HG03354 (cell line): ENCODE data around the gene MTHFD1.

Experiments
- ATAC-seq: cut with Tn5 transposase; IDR thresholded peaks from one replicate; pipeline ENCODE4 v1.9.1; 2021; ENCODE audit warnings: mild to moderate bottlenecking; ENCODE audit not compliant: unreplicated experiment, poor library complexity, severe bottlenecking

Gene MTHFD1

DNA sequence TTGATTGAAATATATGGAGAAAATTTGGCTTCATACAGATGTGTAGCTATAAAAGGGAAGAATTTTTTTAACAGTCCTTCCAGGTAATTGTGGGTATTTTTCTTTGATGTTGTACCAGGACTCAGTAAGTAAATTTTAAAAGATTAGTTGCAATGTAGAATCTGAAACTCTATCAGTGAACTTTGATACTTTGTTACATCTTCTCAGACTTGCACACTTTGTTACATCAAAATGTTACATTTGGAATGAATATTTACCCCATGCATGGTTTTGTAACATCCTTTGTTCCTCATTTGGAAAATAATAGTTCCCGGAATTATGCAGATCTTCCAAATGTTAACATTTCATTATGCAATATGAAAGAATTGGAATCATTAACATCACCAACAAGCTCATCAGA lies 13.8 kb downstream of the MTHFD1 start:
- ATAC-seq = no peak

DNA sequence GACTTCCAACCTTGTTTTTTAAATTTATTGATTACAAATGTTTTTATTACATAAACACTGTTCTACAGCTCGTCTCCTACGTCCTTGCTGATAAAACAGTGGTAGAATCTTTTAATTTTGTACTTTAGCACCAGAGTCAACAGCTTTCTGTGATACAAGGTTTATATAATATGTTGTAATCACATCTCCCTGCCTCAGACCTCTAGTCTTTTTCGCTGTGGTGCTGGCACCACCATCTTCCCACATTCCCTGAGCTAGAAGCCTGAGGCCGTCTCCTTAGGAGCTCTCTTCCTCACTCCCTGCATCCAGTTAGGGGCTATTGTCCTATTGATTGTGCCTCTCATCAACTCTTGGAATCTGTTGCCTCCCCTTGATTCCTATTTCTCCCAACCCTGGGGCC lies 17.1 kb downstream of the MTHFD1 start:
- no peak for ATAC-seq

DNA sequence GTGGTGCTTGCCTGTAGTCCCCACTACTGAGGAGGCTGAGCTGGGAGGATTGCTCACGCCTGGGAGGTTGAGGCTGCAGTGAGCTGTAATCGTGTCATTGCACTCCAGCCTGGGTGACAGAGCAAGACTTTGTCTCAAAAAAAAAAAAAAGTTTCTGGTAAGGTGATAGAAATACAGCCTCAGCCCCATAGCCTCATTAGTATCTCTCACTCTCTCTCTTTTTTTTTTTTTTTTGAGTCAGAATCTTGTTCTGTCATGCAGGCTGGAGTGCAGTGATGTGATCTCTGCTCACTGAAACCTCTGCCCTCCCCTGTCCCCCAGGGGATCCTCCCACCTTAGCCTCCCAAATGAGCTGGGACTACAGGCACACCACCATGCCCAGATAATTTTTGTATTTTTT lies 19.2 kb downstream of the MTHFD1 start:
- peak; percentile 53 for ATAC-seq

DNA sequence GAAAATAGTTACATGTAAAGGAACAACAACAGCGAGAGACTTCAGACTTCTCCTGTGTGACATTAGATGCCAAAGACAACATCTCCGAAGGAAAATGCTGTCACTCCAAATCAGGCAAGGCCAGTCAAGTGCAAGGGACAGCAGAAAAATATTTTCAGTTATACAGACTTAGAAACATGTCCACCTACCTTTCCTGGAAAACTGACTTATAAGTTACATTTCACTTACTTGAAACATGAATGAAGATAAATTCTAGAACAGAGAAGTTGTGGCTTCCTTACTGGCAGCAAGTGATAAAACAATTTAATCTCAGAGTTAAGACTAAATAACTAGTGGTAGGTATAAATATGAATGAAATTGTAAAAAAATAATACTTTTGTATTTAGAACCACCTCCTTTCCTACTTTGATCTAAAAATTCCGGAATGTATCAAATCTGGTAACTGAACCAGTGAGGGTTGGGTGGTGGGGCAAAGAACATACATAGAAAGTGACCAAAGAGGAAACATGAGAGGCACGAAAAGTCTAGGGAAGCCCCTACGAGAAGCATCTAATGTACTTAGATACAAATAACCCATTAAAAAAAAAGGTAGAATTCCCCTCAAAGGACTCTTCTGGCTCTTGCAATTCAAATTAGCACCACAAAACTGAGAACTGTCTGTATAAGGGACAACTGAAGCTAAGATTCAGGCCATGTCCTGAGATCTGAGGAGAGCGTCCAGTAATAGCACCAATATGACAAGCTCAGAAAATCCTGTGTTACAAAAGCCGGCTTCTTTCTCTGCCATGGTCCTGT lies 21.2 kb downstream of the MTHFD1 start:
- ATAC-seq = peak; percentile 43

DNA sequence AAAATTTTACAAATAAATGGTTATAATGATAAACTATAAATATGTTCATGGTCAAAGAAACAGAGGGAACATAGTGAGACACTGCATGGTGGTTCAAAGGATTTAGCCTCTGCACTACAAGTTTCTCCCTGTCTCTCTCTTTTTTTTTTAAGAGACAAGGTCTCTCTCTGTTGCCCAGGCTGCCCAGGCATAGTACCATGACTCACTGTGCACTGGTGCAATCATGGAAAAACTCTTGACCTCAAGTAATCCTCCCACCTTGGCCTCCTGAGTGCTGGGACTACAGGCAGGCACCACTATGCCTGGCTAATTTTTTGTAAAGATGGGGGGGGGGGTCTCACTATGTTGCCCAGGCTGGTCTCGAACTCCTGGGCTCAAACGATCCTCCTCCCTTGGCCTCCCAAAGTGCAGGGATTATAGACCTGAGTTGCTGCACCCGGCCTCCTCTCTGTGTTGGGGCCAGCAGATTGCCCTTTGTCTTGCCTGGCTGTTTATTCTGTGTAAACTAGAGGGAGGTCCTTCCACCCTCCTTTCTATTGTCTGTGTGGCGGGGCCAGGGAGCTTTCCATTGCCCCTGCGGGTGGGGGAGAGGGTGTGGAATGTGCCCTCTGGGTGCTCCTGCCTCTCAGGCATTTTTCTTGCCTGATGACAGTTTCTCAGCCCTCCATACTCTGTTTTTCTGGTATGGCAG lies 22.1 kb downstream of the MTHFD1 start:
- ATAC-seq = no peak

DNA sequence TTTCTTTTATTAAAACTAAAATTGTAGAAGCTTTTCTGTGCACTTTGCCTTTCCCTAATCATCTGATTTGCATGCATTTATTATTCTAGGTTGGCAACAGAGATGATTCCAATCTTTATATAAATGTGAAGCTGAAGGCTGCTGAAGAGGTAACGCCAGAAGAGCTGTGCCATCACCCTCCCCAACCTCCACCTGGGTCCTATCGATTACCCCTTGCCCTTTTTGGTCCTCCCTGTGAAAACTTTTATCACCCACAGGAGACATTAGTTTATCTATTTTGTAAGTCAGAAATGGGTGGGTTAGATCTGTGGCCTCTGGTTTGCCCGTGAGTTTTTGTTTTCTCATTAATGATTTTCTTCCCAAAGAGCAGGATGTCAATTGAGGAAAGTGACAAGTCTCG lies 22.8 kb downstream of the MTHFD1 start:
- no peak for ATAC-seq

DNA sequence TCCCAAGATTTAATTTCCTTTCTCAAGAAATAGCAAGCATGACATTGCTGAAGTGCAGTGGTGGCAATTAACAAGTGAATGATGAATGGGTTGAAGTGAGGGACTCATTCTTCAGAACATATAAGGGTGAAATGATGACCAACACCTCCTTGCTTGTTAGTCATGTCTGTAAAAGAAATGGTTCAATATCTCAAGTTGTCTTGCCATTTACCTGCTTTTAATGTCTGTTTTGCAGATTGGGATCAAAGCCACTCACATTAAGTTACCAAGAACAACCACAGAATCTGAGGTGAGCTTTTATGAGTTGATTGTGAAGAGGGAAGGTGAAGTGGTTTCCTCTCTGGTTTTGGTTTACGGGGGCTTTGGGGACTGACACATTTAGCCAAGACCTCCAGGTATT lies 24.1 kb downstream of the MTHFD1 start:
- ATAC-seq = no peak

DNA sequence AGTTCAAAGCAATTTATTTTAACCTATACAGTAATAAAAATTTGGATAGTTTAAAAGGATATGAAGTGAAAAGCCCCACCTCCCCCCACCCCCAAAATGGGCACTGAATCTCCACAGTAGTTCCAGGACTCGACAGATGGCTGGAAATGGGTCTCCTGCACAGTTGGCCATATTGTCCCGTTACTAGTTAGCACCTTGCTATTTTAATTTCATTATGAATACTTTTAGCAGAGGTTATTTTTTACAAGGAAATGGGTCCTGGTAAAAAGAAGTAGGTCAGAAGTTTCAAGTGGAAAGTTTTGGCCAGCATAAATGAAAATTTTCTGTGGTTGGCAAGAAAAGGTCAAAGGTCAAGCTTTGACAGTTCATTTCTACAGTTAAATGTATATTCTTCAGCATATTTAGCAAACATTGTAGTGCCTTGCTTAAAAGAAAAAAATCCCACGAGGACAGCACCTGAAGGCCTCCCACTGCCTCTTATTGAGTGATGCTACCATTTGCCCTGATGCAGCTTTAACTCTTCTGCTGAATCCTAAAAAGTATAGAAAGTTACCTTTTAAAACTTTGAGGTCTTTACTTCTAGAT lies 28.3 kb downstream of the MTHFD1 start:
- no peak for ATAC-seq

DNA sequence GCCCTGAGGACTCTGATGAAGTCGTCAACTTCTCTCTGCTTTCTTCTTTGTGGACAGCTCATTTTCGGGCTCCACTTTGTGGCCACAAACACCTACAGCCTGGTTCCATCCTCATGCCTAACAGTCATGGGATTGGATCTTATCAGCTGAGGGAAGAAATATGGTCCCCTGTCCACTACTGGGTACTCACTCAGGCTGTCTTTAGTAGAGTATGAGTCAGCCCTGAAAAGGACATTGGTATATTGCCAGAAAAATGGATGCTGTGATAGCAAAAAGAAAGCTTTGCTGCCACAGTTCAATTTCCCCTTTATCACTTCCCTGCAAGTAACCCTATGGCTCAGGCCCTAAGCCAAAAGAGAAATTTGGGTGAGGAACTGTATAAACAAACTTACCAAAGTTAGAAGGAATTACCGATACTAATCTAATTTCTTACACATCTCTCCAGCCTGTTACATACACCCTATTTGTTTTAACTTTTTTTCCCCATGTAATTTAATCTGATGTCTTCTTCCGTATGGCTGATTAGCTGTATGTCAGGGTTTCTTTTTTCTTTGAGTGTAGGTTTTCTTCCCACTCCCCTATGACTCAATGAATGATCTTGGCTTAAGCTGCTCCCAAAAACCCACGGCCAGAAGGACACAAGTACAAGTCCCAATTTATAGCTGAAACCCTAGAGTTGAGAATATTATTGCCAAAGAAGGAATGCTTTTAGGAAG lies 29.1 kb downstream of the MTHFD1 start:
- ATAC-seq = no peak

DNA sequence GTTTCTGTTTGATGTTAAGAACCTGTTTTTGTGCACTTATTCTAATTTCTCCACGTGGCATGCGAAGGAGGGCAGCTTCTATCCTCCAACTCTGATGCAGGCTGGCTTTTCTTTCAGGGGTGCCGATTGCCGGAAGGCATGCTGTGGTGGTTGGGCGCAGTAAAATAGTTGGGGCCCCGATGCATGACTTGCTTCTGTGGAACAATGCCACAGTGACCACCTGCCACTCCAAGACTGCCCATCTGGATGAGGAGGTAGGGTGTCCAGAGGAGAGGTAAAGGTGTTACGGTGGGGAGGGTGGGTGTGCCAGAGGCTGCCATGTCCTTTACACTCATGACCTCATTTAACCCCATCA lies 29.6 kb downstream of the MTHFD1 start:
- no peak for ATAC-seq

DNA sequence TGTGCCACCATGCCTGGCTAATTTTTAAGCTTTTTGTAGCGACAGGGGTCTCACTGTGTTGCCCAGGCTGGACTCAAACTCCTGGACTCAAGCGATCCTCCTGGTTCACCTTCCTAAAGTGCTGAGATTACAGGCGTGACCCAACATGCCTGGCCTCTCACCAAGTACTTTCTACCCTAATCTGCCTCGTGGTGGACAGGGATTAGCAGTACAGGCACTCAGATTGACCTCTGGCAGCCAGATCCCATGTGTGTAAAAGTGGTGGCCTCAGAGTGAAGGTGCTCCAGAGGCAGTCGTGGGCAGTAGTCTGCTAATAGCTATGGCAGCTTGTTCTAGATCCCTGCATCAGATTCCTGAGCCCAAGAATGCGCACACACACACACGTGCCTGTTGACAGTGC lies 30.9 kb downstream of the MTHFD1 start:
- no peak for ATAC-seq

DNA sequence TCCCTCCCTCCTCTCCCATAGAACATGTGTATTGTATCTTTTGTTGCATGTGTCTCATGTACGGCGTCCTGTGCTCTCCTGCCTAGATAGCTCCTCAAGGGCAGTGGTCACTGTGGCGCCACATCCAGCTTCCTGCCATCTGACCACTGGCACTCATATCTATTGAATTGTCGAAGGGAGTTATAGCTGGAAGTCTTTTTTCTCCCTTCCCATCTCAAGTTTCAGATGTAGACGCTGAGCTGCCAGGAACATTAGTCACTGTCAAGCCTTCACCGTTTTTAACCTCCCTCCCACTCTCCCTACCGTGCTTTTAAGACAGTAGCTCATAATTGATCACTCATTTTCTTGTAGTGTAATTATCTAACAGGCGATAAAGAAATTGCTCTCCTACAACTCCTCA lies 33.0 kb downstream of the MTHFD1 start:
- ATAC-seq = no peak

DNA sequence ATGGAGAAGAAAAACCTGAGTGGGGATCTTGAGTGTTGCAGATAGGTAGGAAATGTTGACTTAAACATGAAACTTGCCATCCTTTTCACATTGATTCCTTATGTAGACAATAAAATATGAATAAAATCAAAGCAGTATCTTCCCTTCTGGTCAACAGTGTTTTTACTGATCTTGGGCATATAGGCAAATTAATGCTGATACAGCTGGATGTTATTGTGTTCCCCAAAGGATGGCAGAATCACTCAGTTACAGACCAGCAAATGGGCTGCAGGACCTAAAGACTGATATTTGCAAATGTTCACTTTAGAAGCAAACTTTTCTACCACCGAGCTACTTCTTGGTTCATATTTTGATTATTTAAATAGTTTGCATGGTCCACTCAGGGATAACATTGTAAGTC lies 33.9 kb downstream of the MTHFD1 start:
- ATAC-seq = no peak

DNA sequence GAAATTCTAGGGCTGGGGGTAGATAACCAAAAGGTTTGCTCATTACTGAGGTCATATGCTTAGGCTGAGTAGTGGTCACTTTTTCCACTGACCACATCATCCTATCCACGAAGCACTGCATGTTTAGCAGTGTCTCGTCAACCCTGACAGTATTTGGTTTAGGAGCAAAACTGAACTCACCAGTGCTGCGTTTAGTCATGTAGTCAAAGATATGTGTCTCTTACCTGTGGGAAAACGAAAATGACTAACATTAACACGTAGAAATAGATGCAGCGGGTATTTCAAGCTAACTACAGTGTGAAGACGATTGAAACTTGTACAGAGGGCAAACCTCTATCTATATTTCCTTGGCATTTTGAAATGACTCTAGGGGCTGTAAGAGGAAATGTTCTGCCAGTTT lies 34.6 kb downstream of the MTHFD1 start:
- no peak for ATAC-seq

DNA sequence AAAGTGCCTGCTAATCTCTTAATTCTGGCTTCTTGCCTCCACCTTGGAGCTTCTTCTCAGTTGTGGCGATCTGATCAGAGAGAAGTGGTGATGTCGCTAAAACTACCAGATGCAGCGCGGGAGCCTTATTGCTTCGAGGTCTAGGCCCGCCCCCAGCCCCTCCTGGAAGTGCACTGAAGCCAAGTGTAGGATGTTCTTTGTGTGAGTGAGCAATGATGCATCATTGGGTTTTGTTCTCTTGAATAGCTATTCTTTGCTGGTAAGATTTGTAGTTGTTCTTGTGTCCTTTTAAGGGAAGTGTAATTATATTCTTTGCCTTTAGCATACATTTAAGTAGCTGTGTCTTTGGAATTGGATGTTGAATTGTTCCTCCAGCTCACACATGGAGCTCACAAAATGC lies 35.8 kb downstream of the MTHFD1 start:
- ATAC-seq = no peak

DNA sequence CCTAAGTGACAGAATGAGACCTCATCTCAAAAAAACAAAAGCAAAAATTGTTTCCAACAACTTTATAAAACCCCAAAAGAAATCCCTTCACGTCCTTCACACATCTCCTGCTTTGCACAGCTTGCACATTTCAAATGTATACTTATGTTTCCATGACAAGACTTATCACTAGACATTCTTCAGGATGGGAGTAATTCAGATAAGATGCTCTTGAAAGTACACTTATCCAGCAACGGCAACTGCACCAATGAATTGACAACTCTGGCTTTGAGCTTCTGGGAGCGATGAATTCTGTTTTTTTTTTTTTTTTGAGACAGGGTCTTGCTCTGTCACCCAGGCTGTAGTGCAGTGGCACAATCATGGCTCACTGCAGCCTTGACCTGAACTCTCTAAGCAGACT lies 46.4 kb downstream of the MTHFD1 start:
- no peak for ATAC-seq

DNA sequence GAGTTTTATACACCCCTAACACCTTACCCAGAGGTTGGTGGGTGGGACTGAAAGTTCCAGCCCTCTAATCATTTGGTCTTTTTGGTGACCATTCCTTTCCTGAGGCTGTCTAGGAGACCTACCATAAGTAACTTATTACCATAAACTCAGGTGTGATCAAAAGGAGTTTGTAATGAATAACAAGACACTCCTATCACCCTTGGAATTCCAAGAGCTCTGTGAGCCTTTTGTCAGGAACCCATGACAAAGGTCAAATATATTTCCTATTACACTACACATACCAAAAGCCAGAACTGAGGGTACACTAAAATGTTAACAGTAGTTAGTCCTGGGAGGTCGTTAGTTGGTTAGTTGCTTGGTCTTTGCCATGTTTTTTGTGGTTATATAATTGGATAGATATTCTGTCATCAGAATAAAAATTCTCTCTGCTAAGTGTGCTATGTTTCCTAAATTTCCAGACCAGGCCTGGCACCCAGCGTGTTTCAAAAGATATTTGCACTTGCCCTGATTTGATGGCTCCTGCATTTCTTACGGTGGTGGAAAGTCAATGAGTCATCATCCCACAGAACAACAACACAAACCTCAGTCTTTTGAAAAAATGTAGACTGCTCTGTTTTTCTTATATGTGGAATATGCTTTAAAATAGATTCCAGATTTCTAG lies 50.2 kb downstream of the MTHFD1 start:
- ATAC-seq = no peak

DNA sequence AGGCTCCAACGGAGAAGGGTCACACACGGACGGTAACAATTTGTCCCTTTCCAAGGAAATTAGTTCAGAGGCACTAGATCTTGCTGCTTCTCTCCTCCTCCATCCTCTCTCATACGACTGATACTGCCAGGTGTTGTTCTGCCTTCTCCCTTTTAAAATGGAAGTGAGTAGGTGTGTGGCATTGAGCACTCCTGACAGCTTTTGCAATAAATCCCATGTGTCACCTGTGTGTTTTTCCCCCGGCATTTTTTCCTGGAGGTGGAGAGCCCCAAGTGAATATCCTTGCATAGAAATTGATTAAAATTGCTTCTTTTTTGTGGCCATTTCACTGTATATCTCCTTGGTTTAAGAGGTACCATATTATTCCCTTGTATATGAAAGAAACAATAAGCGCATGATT lies 51.0 kb downstream of the MTHFD1 start:
- no peak for ATAC-seq

DNA sequence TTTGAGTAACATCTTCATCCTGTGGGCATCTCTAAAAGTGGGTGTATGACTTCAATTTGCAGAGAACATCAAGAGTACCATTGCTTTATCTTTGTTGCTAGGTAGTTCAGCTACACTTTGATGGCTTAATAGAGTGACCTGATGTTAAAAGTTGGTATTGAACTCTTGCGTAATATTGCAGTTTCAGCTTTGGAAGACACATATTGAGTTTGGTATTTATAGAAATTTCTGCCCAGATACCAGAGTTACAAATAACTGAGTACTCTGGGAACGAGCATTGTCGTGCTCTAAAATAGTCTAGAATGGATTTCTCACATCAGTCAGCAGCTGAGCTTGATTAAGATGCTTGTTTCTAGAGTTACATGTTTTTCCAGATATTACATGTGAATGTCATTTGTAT lies 52.3 kb downstream of the MTHFD1 start:
- no peak for ATAC-seq

DNA sequence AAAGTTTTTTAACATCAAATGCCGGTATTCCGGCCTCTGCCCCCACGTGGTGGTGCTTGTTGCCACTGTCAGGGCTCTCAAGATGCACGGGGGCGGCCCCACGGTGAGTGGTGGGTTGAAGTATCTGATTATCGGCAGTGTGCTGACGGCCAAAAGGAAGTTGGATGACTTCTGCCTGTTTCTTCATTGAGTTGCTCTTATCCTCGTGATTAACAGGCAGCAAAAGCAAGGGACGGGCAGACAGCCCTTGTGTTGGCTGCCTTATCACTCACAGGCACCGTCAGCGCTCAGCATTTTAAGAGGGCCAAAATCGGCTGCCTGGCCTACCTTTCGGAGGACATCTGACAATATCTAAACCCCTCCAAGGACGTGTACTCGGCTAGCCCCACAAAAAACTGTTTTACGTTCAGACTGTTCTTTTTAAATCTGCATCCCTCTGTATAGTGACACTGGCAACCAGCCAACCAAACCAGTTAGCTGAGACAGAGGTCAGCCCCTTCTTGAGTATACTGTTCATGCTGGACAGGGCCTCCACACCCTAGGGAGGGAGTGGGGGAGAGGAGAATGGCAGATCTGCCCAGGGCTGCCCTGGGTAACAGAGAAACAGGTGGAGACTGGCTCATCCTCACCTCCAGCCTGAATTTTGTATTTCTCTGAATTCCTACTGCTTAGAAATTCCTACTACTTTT lies 54.3 kb downstream of the MTHFD1 start:
- no peak for ATAC-seq
